Cardiac fibroblast (primary cell): ENCODE results near the gene ASPSCR1.

ENCODE experiments used
- DNase-seq, 2 donors: peaks; one replicate each; pipeline versions ENCODE4 v3.0.0 to v3.0.0-alpha.2; 2010; ENCODE audit warnings: low read depth in 2 of 2
- H3K4me3 ChIP-seq, 2 donors: replicated peaks in 1 of 2; 1 replicate in 1 of 2; 2 replicates in 1 of 2; pipeline ENCODE4 v1.5.1; 2011; ENCODE audit warnings: low read depth in 2 of 2, low read length in 2 of 2, mild to moderate bottlenecking in 2 of 2, moderate library complexity in 1 of 2
- TF ChIP-seq, protein P1 (sequence below): IDR thresholded peaks from one replicate; pipeline ENCODE4 v1.5.1; 2011; ENCODE audit warnings: low read depth, mild to moderate bottlenecking, low read length, inconsistent platforms

Gene ASPSCR1

DNA sequence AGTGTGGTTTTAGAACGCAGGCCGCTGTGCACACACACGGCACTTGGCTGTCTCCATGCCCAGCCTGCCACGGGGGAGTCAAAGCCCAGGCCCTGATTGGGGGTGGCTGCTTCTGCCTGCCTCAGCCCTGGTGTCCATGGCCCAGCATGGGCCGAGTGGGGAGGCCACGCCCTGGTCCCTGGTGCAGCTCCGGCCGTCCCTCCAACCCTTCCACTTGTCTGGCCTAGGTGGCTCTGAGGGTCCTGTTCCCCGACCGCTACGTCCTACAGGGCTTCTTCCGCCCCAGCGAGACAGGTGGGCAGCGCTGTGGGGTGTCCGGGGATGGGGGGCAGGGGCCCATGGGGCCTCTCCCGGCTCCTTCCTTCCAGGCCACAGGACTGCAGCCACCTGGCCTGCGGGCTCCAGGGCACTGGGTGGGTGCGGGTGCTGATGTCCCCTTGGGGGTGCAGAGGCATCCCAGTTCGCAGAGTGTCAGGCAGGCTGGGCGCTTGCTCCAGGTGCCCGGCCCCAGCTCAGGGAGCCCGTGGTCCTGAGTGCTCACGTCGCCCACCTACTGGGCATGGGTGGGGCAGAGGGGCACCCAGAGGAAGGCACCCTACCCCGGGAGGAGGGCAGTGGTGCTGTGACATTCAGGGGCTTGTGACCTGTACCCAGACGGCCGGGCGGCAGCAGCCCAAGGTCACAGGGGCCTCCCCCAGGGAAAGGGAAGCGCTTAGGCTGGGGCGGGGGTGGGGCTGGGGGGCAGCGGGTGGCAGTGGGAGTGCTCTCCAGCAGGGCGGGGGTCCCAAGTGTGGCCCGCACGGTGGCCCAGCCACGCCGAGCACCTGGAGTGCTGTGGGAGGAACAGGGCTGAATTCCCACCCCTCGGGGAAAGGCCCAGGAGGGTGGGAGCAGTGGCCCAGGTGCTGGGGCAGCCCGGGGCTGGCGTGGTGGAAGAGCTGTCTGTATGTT, 33.4 kb downstream of the ASPSCR1 start:
- TF ChIP-seq, protein P1, sequence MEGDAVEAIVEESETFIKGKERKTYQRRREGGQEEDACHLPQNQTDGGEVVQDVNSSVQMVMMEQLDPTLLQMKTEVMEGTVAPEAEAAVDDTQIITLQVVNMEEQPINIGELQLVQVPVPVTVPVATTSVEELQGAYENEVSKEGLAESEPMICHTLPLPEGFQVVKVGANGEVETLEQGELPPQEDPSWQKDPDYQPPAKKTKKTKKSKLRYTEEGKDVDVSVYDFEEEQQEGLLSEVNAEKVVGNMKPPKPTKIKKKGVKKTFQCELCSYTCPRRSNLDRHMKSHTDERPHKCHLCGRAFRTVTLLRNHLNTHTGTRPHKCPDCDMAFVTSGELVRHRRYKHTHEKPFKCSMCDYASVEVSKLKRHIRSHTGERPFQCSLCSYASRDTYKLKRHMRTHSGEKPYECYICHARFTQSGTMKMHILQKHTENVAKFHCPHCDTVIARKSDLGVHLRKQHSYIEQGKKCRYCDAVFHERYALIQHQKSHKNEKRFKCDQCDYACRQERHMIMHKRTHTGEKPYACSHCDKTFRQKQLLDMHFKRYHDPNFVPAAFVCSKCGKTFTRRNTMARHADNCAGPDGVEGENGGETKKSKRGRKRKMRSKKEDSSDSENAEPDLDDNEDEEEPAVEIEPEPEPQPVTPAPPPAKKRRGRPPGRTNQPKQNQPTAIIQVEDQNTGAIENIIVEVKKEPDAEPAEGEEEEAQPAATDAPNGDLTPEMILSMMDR = no peak
- no peak overlapping the region for H3K4me3 ChIP-seq

DNA sequence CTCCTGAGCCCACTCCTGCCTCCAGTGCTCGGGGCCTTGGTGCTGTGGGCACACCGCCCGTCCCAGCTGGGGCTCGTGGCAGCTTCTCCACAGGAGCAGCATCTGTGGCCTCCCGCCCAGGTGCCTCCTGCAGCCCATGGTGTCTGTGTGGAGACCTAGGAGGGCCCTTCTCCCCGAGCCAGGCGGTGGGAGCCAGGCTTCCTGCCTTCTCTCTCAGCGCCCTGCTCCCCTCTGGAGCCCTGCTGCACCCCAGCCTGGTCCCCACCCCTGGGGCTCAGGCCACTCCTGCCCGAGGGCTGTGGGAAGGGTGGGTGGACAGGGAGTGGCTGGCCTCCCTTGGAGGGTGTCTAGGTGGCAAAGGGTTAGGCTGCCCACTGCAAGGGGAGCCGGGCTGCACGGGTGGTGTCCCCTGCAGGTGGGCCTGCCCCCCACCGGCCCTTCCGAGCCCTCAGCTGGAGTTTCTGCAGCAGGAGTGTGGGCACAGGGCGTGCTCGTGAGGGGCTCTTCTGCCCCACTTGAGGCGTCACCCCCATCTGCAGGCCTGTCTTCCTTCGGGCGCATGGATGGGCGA, 34.3 kb downstream of the ASPSCR1 start:
- TF ChIP-seq, protein P1 = no peak
- H3K4me3 ChIP-seq = no peak overlapping the region
- no peak for DNase-seq

More for the DNA sequence above, 33.4 kb downstream of the ASPSCR1 start:
- DNase-seq = no peak

DNA sequence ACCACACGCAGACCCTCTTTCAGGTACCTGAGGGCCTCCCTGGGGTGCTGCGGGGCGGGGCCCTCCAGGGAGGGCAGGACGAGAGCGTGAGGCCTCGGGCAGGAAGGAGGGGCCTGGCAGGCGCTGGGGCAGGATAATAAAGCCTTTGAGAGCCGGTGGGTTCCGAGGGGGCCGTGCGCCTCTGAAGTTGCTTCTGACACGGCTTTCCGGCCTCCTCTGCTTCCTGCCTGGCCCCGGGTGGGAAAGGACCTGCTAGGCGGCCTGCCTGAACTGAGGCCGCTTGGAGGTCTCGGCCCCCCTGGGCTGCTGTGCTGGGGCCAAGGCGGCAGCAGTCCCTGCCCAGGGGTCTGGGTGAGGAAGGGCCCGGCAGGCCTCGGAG, 34.8 kb downstream of the ASPSCR1 start:
- no peak for DNase-seq
- H3K4me3 ChIP-seq = no peak overlapping the region
- TF ChIP-seq, protein P1 = no peak

DNA sequence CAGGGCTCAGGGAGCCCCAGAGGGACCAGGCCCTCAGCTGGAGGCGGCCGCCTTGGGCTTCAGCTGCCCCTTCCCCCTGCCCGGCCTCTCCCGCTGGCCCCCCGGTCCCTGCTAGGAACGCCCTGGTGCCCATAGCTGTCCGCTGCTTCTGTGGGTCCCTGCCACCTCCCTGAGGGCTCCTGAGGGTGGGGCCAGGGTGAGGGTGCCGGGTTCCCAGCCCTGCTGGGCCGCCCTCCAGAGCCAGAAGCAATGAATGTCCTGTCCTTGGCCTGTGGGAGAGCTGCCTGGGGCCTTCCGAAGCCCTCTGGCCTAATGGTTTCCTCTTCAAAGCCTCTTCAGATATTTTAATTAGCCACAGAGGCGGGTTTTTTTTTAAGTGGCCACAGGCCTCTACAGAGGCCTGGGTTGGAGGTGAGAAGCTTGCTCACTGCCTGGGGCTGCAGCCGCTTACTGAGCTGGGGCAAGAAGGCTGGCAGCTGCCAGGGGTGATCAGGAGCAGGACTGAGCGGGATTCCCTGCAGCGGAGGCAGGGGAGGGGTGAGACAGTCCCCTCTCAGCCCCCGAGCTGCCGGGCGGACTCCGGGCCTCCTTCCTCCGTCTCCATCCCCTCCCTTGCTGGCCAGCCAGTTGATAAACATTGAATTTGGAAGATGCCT, 35.3 kb downstream of the ASPSCR1 start:
- DNase-seq = no peak
- TF ChIP-seq, protein P1 = no peak
- H3K4me3 ChIP-seq = no peak overlapping the region

DNA sequence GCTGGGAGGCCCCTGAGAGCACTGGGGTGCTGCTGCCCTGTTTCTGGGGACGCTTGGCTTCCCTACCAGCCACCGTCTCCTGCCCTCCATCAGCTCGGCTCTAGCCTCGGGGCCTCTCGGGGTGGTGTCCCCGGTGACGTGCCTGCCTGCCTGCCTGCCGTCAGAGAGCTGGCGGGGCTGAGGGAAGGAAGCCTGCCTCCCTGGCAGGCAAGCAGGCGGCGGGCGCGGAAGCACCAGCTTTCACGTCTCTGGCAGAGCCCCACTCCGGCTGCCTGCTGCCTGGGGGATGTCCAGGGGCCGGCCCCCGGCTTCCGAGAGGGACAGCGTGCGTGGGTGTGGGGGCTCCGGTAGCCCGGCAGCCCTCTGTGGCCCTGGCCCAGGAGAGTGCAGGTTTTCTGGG, 35.9 kb downstream of the ASPSCR1 start:
- TF ChIP-seq, protein P1 = no peak
- DNase-seq = no peak
- no peak overlapping the region for H3K4me3 ChIP-seq

DNA sequence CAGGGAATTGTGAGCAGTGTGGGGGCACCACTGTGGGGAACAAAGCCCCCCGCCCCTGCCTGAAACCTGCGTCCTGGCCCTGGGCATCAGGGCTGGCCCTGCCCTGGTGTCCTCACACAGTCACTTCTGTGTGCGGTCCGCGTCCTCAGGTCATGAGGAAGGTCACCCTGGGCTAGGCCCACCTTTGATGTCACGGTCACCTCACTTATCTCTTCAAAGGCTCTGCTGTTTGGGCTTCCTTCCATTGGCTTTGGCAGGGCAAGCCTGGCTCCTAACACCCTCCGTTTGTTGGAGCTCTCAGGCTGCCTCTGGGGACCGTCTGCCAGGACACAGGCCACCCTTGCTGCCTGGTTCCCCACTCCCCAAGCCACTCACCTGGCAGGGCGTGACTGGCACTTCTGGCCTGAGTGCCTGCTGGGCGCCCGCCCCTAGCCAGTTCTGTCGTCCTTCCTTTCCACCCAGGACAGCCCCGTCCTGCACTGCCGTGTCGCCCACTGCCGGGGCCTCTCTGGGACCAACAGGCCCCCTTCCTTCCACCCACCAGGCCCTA, 36.4 kb downstream of the ASPSCR1 start:
- DNase-seq = no peak
- H3K4me3 ChIP-seq = no peak overlapping the region
- TF ChIP-seq, protein P1 = no peak
